Neural progenitor cell (in vitro differentiated cells): ENCODE data around the gene RUSF1.

Source experiments
- EZH2 ChIP-seq: fragments of 200-600 bp; sonication (generic); IDR thresholded peaks from 2 replicates; pipeline ENCODE4 v1.6.1; 2017; ENCODE audit warnings: antibody characterized with exemption, mild to moderate bottlenecking, moderate library complexity
- TF ChIP-seq, protein P1 (sequence below): fragments of 200-600 bp; sonication (generic); IDR thresholded peaks from 2 replicates; pipeline ENCODE4 v1.5.1; 2017; ENCODE audit warnings: antibody characterized with exemption, mild to moderate bottlenecking

- no peak for TF ChIP-seq EZH2
- TF ChIP-seq, protein P1, sequence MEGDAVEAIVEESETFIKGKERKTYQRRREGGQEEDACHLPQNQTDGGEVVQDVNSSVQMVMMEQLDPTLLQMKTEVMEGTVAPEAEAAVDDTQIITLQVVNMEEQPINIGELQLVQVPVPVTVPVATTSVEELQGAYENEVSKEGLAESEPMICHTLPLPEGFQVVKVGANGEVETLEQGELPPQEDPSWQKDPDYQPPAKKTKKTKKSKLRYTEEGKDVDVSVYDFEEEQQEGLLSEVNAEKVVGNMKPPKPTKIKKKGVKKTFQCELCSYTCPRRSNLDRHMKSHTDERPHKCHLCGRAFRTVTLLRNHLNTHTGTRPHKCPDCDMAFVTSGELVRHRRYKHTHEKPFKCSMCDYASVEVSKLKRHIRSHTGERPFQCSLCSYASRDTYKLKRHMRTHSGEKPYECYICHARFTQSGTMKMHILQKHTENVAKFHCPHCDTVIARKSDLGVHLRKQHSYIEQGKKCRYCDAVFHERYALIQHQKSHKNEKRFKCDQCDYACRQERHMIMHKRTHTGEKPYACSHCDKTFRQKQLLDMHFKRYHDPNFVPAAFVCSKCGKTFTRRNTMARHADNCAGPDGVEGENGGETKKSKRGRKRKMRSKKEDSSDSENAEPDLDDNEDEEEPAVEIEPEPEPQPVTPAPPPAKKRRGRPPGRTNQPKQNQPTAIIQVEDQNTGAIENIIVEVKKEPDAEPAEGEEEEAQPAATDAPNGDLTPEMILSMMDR = no peak
Observed at GRCh38 chr16:31485571-31485970, 22.6 kb downstream of the RUSF1 start.
